Colon (tissue), 2 donors: ENCODE results near the gene RAD23B.
"Not testable (repeated sequence)": the region's sequence is repeated elsewhere in the genome, so short reads cannot be mapped to it uniquely, and the experiment has no call there.

Source experiments
- FAIRE-seq: peaks from 2 replicates; lab custom pipeline; 2012; peaks lifted over from hg19 to GRCh38; lab: Jason Lieb, UNC
- donor health status: control.
- donor health status: control.

Gene RAD23B

GRCh38 chr9:107282759-107283622, at the start of gene RAD23B:
Gene RAD23B (plus strand): TSS chr9:107283279. CDS start chr9:107283630, 351 bp downstream.
- no peak for FAIRE-seq

GRCh38 chr9:107235765-107236442, 47.2 kb upstream of the RAD23B start:
- no peak for FAIRE-seq

GRCh38 chr9:107237873-107238272, 45.2 kb upstream of the RAD23B start:
- FAIRE-seq, result no peak

- FAIRE-seq, result no peak
Observed at GRCh38 chr9:107239474-107239873, 43.6 kb upstream of the RAD23B start.

- no peak for FAIRE-seq
Observed at GRCh38 chr9:107240260-107240659, 42.8 kb upstream of the RAD23B start.

- FAIRE-seq, result no peak
Observed at GRCh38 chr9:107242073-107243030, 40.7 kb upstream of the RAD23B start.

GRCh38 chr9:107243742-107244141, 39.3 kb upstream of the RAD23B start:
- no peak for FAIRE-seq

GRCh38 chr9:107246259-107247254, 36.5 kb upstream of the RAD23B start:
- FAIRE-seq, result no peak

- FAIRE-seq, result no peak
Observed at GRCh38 chr9:107248714-107249113, 34.4 kb upstream of the RAD23B start.

- FAIRE-seq, result no peak
Observed at GRCh38 chr9:107249131-107249533, 33.9 kb upstream of the RAD23B start.

GRCh38 chr9:107249665-107250285, 33.3 kb upstream of the RAD23B start:
- FAIRE-seq, result no peak

- no peak for FAIRE-seq
Observed at GRCh38 chr9:107251756-107252322, 31.2 kb upstream of the RAD23B start.

GRCh38 chr9:107258919-107259318, 24.2 kb upstream of the RAD23B start:
- no peak for FAIRE-seq

- FAIRE-seq, result not testable (repeated sequence)
Observed at GRCh38 chr9:107259751-107260313, 23.2 kb upstream of the RAD23B start.

GRCh38 chr9:107260437-107261081, 22.5 kb upstream of the RAD23B start:
- no peak for FAIRE-seq

GRCh38 chr9:107261106-107261505, 22.0 kb upstream of the RAD23B start:
- no peak for FAIRE-seq

- no peak for FAIRE-seq
Observed at GRCh38 chr9:107263289-107263688, 19.8 kb upstream of the RAD23B start.

GRCh38 chr9:107266624-107267368, 16.3 kb upstream of the RAD23B start:
- FAIRE-seq, result no peak

- FAIRE-seq, result no peak
Observed at GRCh38 chr9:107268560-107268959, 14.5 kb upstream of the RAD23B start.
